ENCODE results near the gene SLC6A18. TPM values are rescaled to one million over a fixed set of nuclear protein-coding genes. Genes with fewer than 3 reads are reported as not detected.
A peak's percentile ranks its signal among the peaks of the same experiment; 100 is the strongest.

The SLC6A18 gene
- total and polyA plus RNA-seq, 8 donors: 0.14 TPM; not detected in 7

DNA sequence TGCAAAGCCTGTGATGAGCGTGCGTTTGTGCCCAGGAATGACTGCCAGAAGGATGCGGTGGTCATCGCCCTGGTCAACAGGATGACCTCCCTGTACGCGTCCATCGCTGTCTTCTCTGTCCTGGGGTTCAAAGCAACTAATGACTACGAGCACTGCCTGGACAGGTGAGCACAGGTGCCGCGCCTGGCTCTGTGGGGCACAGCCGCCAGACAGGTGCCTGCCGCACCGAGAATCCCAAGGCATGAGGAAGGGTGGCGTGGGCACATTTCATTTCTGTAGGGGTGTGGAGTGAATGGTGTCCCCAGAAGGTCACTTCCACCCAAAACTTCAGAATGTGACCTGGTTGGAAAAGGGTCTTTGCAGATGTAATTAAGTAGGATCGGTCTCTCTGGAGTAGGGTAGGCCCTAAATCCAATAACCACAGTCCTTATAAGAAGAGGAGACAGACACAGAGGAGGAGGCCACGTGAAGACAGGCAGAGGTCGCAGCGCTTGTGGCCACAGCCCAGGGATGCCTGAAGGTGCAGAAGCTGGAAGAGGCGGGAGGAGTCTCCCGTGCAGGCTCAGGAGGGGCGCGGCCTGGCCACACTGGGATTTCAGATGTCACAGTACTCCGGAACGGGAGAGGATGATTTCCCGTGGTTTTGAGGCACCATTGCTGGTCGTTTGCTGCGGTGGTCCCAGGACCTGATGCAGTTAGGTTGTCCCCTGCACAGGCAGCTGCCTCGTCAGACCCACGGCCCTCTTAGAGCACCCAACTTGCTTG, 15.5 kb downstream of the SLC6A18 start:
- ATAC-seq (no peak), DNase-seq (no peak), FAIRE-seq (no peak)
- Histone ChIP-seq H3K36me3 (no peaks in the 10 kb centered on the region), H3K27ac (no peak overlapping the region), H3K4me3 (no peak overlapping the region), H3K4me1 (no peaks in the 10 kb centered on the region), H3K27me3 (peaks cover 0 to 6% (median 0%) of the 10 kb centered on the region in 4 donors), H3K9me3 (no peaks in the 10 kb centered on the region)
- WGBS, 2 donors: 73 to 83% methylated on average over 27 to 29 of the region's 29 CpGs
- intact Hi-C loops (cut with DNase I): no loop called here
- TF ChIP-seq, protein P1, sequence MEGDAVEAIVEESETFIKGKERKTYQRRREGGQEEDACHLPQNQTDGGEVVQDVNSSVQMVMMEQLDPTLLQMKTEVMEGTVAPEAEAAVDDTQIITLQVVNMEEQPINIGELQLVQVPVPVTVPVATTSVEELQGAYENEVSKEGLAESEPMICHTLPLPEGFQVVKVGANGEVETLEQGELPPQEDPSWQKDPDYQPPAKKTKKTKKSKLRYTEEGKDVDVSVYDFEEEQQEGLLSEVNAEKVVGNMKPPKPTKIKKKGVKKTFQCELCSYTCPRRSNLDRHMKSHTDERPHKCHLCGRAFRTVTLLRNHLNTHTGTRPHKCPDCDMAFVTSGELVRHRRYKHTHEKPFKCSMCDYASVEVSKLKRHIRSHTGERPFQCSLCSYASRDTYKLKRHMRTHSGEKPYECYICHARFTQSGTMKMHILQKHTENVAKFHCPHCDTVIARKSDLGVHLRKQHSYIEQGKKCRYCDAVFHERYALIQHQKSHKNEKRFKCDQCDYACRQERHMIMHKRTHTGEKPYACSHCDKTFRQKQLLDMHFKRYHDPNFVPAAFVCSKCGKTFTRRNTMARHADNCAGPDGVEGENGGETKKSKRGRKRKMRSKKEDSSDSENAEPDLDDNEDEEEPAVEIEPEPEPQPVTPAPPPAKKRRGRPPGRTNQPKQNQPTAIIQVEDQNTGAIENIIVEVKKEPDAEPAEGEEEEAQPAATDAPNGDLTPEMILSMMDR (IDR thresholded peaks at IDR 0.05): no peak

DNA sequence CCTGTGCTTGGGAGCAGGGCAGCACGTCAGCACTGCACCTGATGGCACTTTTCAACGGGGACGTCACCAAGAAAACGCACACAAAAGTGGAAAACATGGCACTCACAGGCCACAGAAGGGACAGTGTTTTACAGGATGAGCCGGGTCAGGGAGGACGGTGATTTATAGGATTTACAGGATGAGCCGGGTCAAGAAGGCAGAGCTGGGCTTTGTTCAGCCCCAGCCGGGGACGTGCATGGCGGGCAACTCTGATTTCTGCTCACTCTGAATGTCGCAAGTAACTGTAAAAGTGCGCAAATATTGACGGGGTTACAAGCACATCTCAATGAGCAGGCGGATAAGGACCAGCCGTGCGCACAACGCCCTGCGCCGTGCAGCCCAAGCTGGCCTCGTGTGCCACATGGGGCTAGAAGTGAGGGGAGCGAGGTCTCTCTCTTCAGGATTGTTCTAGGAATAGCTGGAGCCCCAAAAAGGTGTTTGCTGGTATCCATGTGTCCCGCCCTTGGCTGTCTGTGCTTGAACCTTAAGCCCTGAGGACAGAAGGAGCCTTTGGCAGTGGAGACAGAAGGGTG, 16.4 kb downstream of the SLC6A18 start:
- Histone ChIP-seq H3K4me3 (no peak overlapping the region), H3K36me3 (no peaks in the 10 kb centered on the region), H3K4me1 (no peaks in the 10 kb centered on the region), H3K27me3 (peaks cover 0 to 9% (median 0%) of the 10 kb centered on the region in 4 donors), H3K9me3 (no peaks in the 10 kb centered on the region), H3K27ac (no peak overlapping the region)
- intact Hi-C loops (cut with DNase I): no loop called here
- DNase-seq: no peak
- FAIRE-seq: no peak
- TF ChIP-seq, protein P1 (IDR thresholded peaks at IDR 0.05): no peak
- no peak for ATAC-seq
- 70 to 77% methylated on average over 22 of the region's 22 CpGs for WGBS, 2 donors

DNA sequence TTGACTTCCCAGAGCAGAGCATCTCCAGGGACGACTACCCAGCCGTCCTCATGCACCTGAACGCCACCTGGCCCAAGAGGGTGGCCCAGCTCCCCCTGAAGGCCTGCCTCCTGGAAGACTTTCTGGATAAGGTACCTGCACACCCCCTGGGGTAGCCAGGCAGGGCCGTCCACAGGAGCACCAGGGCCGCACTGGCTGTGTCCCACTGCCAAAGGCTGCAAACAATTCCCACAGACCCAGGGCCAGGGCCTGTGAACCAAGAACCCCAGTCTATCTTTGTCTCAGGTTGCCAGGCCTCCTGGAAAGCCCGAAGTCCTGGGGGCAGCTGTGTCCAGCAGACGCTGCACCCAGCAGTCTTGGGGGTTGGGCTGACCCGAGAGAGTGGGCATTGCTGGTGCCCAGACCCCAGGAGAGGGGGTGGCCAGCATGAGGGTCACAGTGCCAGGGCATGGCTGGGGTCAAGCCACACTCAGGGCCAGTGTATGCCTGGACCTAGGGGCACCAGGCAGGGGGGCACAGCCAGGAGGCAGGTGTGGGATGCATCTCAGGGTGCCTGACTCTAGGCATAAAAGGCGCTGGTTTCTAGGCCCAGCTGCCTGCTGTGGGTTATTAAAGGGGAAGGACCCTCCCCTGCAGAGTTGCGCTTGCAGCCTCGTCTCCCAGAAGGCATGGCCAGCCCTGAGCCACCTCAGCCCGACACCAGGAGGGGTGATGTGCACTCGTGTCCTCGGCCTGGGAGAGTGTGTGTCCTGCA, 17.7 kb downstream of the SLC6A18 start:
- FAIRE-seq: no peak
- Histone ChIP-seq H3K36me3 (no peaks in the 10 kb centered on the region), H3K27ac (no peak overlapping the region), H3K27me3 (peaks cover 0 to 9% (median 0%) of the 10 kb centered on the region in 4 donors), H3K4me1 (no peaks in the 10 kb centered on the region), H3K4me3 (no peak overlapping the region), H3K9me3 (no peaks in the 10 kb centered on the region)
- intact Hi-C loops (cut with DNase I): no loop called here
- WGBS, 2 donors: 56 to 62% methylated on average over 14 of the region's 14 CpGs
- TF ChIP-seq, protein P1 (IDR thresholded peaks at IDR 0.05): no peak
- DNase-seq: peak in 1 of 6 donors; percentile 58
- ATAC-seq: no peak

DNA sequence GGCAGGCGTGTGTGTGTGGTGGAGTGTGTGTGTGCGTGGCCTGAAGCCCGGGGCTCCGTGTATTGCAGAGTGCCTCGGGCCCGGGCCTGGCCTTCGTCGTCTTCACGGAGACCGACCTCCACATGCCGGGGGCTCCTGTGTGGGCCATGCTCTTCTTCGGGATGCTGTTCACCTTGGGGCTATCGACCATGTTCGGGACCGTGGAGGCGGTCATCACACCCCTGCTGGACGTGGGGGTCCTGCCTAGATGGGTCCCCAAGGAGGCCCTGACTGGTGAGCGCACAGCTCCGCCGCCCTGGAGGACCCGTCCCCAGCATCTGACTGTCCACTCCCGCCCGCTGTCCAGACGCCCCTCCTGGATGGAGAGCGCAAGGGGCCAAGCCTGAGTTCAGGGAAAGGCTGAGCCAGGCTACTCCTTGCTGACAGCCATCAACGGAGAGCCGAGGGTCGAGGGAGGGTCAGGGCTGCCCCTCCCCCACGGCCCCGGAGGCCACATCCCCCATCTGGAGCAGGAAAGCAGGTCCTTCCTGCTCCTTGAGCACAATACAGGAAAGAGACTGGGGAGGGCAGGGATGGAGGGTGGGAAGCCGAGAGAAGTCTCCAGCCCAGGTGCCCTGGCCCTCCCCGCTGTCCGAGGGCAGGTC, 18.4 kb downstream of the SLC6A18 start:
- intact Hi-C loops (cut with DNase I): no loop called here
- no peak overlapping the region for H3K4me3 ChIP-seq
- H3K9me3 ChIP-seq: no peaks in the 10 kb centered on the region
- TF ChIP-seq, protein P1 (IDR thresholded peaks at IDR 0.05): no peak
- H3K36me3 ChIP-seq: no peaks in the 10 kb centered on the region
- H3K27me3 ChIP-seq: peaks cover 0 to 9% (median 0%) of the 10 kb centered on the region in 4 donors
- no peak for ATAC-seq
- no peak overlapping the region for H3K27ac ChIP-seq
- no peaks in the 10 kb centered on the region for H3K4me1 ChIP-seq
- WGBS, 2 donors: 40 to 49% methylated on average over 33 of the region's 33 CpGs
- no peak for FAIRE-seq
- peak in 1 of 6 donors; percentile 36 for DNase-seq

All from pancreas (tissue), 10 donors.